Kidney (tissue), 14 donors: ENCODE results near the gene PTPN1. TPM values are rescaled to one million over a fixed set of nuclear protein-coding genes. Genes with fewer than 3 reads are reported as not detected.

Experiments used
- DNase-seq, 5 donors: peaks; one replicate each; pipeline ENCODE4 v3.0.0-alpha.2; 2013 to 2020
- FAIRE-seq: peaks from 2 replicates; lab custom pipeline; 2012; peaks lifted over from hg19 to GRCh38; lab: Jason Lieb, UNC
- H3K27ac ChIP-seq, 2 donors: one replicate each; pipeline ENCODE4 v1.7.0; 2013; ENCODE audit warnings: low read depth in 2 of 2, low read length in 2 of 2, inconsistent platforms in 1 of 2
- H3K27me3 ChIP-seq: one replicate; pipeline ENCODE4 v1.7.1; 2013; ENCODE audit warnings: low read length, inconsistent platforms; ENCODE audit not compliant: control insufficient read depth, insufficient read depth
- H3K36me3 ChIP-seq, 3 donors: one replicate each; pipeline versions ENCODE4 v1.7.0 to v1.7.1; 2013; ENCODE audit warnings: low read length in 3 of 3, control low read depth in 1 of 3, inconsistent platforms in 1 of 3; ENCODE audit not compliant: insufficient read depth in 3 of 3, control insufficient read depth in 2 of 3
- H3K4me1 ChIP-seq, 3 donors: one replicate each; pipeline versions ENCODE4 v1.7.0 to v1.7.1; 2013; ENCODE audit warnings: low read length in 3 of 3, inconsistent platforms in 1 of 3, low read depth in 1 of 3; ENCODE audit not compliant: control insufficient read depth in 2 of 3, insufficient read depth in 2 of 3
- H3K4me3 ChIP-seq, 3 donors: one replicate each; pipeline versions ENCODE4 v1.7.0 to v1.8.1; 2013; ENCODE audit warnings: low read length in 3 of 3, control low read depth in 1 of 3, inconsistent platforms in 1 of 3
- H3K9ac ChIP-seq, 3 donors: one replicate each; pipeline versions ENCODE4 v1.7.0 to v1.7.1; 2013; ENCODE audit warnings: low read length in 3 of 3, control low read depth in 1 of 3, inconsistent platforms in 1 of 3
- H3K9me3 ChIP-seq, 3 donors: one replicate each; pipeline versions ENCODE4 v1.7.0 to v1.7.1; 2013; ENCODE audit warnings: low read length in 3 of 3, control low read depth in 1 of 3, inconsistent platforms in 1 of 3; ENCODE audit not compliant: control insufficient read depth in 2 of 3, insufficient read depth in 1 of 3
- intact Hi-C: fragments of 100-400 bp; cut with DNase I; formaldehyde crosslinking; loops from one replicate; pipeline ENCODE4 v1.11.1; 2022
- polyA plus RNA-seq: library from polyadenylated mRNA; stranded (reverse); fragments of 350-450 nt; fragmentation: Illumina TruSeq; extraction: RNeasy Lipid Tissue Mini Kit (QIAGEN cat#74804); gene quantifications from one replicate; pipeline ENCODE4 v1.2.3, GENCODE V29; 2014; ENCODE audit warnings: low read depth, low replicate concordance; ENCODE audit not compliant: insufficient read depth
- total RNA-seq: library from RNA; stranded (reverse); fragmentation: NEBNext Ultra II Directional; extraction: Animal tissue kit (Norgen Biotek cat#: 25700); gene quantifications from one replicate; pipeline ENCODE4 v1.2.1, GENCODE V29; 2021
- TF ChIP-seq, protein P1 (sequence below): IDR thresholded peaks from 3 replicates; pipeline ENCODE4 v1.5.1; 2012; ENCODE audit warnings: mild to moderate bottlenecking, moderate library complexity, borderline replicate concordance; ENCODE audit not compliant: insufficient read depth; ENCODE audit errors: extremely low read depth
- donor health status: control.
- donor health status: control.
- donor health status: control.
- donor health status: control.
- donor health status: control.
- donor health status: DM: yes; HTN: yes; CAD: no.
- donor health status: Normal renal cell carcinoma (clear cell type).

The PTPN1 gene
- total and polyA plus RNA-seq, 2 donors from 2014 or later: 29.6 to 80.4 TPM

DNA sequence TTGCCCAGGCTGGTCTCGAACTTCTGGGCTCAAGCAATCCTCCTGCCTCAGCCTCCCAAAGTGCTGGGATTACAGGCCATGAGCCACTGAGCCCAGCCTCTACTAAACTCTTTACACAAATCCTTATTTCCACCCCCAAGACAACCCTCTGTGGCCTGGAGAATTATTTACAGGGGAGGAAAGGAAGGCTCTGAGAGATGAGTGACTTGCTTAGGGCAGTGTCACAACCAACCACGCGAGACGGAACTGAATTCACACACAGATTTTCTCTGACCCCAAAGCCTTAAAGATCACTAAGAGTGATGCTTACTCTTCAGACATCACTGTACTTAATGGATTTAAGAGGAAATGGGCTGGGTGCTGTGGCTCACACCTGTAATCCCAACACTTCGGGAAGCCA is 95.0 kb downstream of the PTPN1 start:
- no peak for DNase-seq

GRCh38 chr20:50607436-50607835 is 97.3 kb downstream of the PTPN1 start:
- no peak for FAIRE-seq

More for the DNA sequence above, 95.0 kb downstream of the PTPN1 start:
- Histone ChIP-seq H3K4me1 (no peaks in the 10 kb centered on the region), H3K27me3 (no peaks in the 10 kb centered on the region), H3K9ac (no peak overlapping the region), H3K36me3 (no peaks in the 10 kb centered on the region), H3K9me3 (no peaks in the 10 kb centered on the region), H3K27ac (no peak overlapping the region), H3K4me3 (no peak overlapping the region)
- no peak for FAIRE-seq
- intact Hi-C loops: no loop called here
- TF ChIP-seq, protein P1, sequence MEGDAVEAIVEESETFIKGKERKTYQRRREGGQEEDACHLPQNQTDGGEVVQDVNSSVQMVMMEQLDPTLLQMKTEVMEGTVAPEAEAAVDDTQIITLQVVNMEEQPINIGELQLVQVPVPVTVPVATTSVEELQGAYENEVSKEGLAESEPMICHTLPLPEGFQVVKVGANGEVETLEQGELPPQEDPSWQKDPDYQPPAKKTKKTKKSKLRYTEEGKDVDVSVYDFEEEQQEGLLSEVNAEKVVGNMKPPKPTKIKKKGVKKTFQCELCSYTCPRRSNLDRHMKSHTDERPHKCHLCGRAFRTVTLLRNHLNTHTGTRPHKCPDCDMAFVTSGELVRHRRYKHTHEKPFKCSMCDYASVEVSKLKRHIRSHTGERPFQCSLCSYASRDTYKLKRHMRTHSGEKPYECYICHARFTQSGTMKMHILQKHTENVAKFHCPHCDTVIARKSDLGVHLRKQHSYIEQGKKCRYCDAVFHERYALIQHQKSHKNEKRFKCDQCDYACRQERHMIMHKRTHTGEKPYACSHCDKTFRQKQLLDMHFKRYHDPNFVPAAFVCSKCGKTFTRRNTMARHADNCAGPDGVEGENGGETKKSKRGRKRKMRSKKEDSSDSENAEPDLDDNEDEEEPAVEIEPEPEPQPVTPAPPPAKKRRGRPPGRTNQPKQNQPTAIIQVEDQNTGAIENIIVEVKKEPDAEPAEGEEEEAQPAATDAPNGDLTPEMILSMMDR: no peak

GRCh38 chr20:50607850-50608749 is 97.9 kb downstream of the PTPN1 start:
- intact Hi-C loops: no loop called here
- Histone ChIP-seq H3K27ac (no peak overlapping the region), H3K9me3 (no peaks in the 10 kb centered on the region), H3K36me3 (peaks cover 0 to 13% (median 0%) of the 10 kb centered on the region in 3 donors), H3K4me1 (no peaks in the 10 kb centered on the region), H3K4me3 (no peak overlapping the region), H3K27me3 (no peaks in the 10 kb centered on the region), H3K9ac (no peak overlapping the region)
- DNase-seq: no peak
- TF ChIP-seq, protein P1: no peak
- FAIRE-seq: no peak

More at GRCh38 chr20:50607436-50607835, 97.3 kb downstream of the PTPN1 start:
- Histone ChIP-seq H3K36me3 (peaks cover 0 to 10% (median 0%) of the 10 kb centered on the region in 3 donors), H3K9ac (no peak overlapping the region), H3K27ac (no peak overlapping the region), H3K27me3 (no peaks in the 10 kb centered on the region), H3K4me1 (no peaks in the 10 kb centered on the region), H3K4me3 (no peak overlapping the region), H3K9me3 (no peaks in the 10 kb centered on the region)
- intact Hi-C loops: no loop called here
- TF ChIP-seq, protein P1: no peak
- no peak for DNase-seq
